Astrocyte (in vitro differentiated cells and primary cell): ENCODE measurements around the gene NCR1.

Source experiments
- CTCF ChIP-seq: IDR thresholded peaks from 2 replicates; pipeline ENCODE4 v1.5.1; 2011; ENCODE audit warnings: low read depth, mild to moderate bottlenecking, inconsistent platforms, low read length, moderate library complexity; ENCODE audit not compliant: insufficient read depth
- EZH2 ChIP-seq: IDR thresholded peaks from 2 replicates; pipeline ENCODE4 v1.6.1; 2012; ENCODE audit warnings: mild to moderate bottlenecking, low read length, inconsistent platforms; ENCODE audit not compliant: insufficient read depth

- TF ChIP-seq CTCF: no peak
- no peak for TF ChIP-seq EZH2
Measured at GRCh38 chr19:54893406-54893805, 12.5 kb upstream of the NCR1 start.
